ENCODE measurements around the gene OR10V1. TPM values are rescaled to one million over a fixed set of nuclear protein-coding genes. Genes with fewer than 3 reads are reported as not detected.

OR10V1 gene
- total RNA-seq, 6 donors from 2014 or later = not detected

DNA sequence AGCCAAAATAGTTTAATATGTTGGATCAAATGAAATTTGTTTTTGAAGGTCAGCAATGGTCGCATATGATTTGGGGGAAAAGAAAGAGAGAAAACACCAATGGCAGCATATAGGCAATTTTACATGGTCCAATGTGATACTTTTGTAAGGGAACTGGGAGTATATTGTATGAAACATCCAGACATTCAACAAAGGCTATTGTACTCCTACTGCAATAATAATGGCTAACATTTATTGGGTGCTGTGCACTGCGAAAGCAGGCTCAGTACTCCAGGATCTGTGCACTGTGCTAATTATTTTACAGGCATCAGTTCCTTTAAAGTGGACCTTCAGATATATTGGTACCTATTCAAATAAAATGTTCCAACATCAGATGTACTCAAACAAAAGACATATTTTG lies 5.9 kb upstream of the OR10V1 start:
- H3K4me1 ChIP-seq = no peaks in the 10 kb centered on the region
- no peak overlapping the region for H3K27ac ChIP-seq
- no peaks in the 10 kb centered on the region for H3K27me3 ChIP-seq
- H3K36me3 ChIP-seq = no peaks in the 10 kb centered on the region
- ATAC-seq (ENCODE audit: low FRiP score in 2 of 2) (no peak), DNase-seq (no peak)
- TF ChIP-seq, protein P1, sequence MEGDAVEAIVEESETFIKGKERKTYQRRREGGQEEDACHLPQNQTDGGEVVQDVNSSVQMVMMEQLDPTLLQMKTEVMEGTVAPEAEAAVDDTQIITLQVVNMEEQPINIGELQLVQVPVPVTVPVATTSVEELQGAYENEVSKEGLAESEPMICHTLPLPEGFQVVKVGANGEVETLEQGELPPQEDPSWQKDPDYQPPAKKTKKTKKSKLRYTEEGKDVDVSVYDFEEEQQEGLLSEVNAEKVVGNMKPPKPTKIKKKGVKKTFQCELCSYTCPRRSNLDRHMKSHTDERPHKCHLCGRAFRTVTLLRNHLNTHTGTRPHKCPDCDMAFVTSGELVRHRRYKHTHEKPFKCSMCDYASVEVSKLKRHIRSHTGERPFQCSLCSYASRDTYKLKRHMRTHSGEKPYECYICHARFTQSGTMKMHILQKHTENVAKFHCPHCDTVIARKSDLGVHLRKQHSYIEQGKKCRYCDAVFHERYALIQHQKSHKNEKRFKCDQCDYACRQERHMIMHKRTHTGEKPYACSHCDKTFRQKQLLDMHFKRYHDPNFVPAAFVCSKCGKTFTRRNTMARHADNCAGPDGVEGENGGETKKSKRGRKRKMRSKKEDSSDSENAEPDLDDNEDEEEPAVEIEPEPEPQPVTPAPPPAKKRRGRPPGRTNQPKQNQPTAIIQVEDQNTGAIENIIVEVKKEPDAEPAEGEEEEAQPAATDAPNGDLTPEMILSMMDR (IDR thresholded peaks at IDR 0.05) = no peak
- TF ChIP-seq POLR2AphosphoS5 (IDR thresholded peaks at IDR 0.05) (no peak), POLR2A (IDR thresholded peaks at IDR 0.05) (no peak), EP300 (IDR thresholded peaks at IDR 0.05) (no peak)
- H3K9me3 ChIP-seq = no peaks in the 10 kb centered on the region
- no peak overlapping the region for H3K4me3 ChIP-seq
- WGBS, 2 donors = 75 to 93% methylated on average over 2 of the region's 2 CpGs

DNA sequence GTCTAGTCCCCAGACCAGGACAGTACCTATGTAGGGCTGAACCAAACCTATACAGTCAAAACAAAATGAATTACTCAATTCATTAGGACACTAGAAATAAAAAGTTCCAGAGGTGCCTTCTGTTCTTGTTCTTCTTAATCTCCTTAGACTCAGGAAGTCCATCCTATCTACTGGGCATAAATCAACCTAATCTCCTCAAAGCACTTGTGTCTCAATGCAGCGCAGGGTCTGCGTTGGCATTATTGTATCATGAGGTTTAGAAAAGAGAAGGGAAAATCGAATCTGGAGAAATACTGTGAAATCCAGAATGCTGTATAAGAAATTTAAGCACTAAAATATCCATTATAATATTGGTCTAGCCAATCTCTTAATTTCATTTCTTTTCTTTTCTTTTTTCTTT lies 2.4 kb upstream of the OR10V1 start:
- TF ChIP-seq, protein P1 (IDR thresholded peaks at IDR 0.05) = no peak
- TF ChIP-seq EP300 (IDR thresholded peaks at IDR 0.05) (no peak), POLR2AphosphoS5 (IDR thresholded peaks at IDR 0.05) (no peak)
- H3K9me3 ChIP-seq = no peaks in the 10 kb centered on the region
- ATAC-seq (ENCODE audit: low FRiP score in 2 of 2) (no peak), DNase-seq (no peak)
- 63 to 65% methylated on average over 3 of the region's 3 CpGs for WGBS, 2 donors
- H3K36me3 ChIP-seq = no peaks in the 10 kb centered on the region
- H3K27ac ChIP-seq = no peak overlapping the region
- H3K4me1 ChIP-seq = no peaks in the 10 kb centered on the region
- no peaks in the 10 kb centered on the region for H3K27me3 ChIP-seq
- H3K4me3 ChIP-seq = no peak overlapping the region

DNA sequence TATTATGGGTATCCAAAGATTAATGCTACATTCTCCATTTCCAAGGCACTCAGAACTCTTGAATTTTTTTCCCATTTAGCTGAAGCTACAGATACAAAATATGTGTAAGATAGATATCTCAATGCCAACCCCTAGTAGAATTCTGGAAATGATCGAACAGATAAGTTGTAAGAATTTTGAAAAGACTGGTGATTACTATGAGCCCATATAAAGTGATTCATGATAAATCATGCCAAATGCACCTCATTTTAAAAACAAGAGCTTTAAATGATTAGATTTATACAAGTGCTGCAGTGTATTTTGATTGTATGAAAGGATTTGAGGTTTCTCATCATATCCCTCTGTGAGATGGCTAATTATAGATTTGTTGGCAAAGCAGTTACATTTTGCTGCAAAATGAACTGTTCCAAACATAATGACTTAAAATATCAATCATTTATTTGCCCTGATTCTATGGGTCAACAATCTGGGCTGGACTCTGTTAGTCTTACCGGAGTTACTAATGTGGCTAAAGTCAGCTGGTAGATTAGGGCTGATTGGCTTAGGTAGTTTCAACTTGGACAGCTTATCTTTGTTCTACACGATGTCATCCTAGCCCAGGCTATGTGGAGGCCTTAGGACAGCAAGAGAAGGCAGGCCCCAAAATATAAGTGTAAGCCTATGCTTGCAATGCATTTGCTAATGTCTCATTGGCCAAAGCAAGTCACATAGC lies 3.4 kb downstream of the OR10V1 start:
- TF ChIP-seq POLR2AphosphoS5 (IDR thresholded peaks at IDR 0.05) = no peak
- no peak for TF ChIP-seq POLR2A (IDR thresholded peaks at IDR 0.05)
- TF ChIP-seq, protein P1 (IDR thresholded peaks at IDR 0.05) = no peak
- no peak for TF ChIP-seq EP300 (IDR thresholded peaks at IDR 0.05)
- no peak for ATAC-seq (ENCODE audit: low FRiP score in 2 of 2)
- Histone ChIP-seq H3K36me3 (no peaks in the 10 kb centered on the region), H3K4me1 (no peaks in the 10 kb centered on the region), H3K4me3 (no peak overlapping the region), H3K27ac (no peak overlapping the region), H3K27me3 (no peaks in the 10 kb centered on the region), H3K9me3 (no peaks in the 10 kb centered on the region)
- no peak for DNase-seq
- WGBS, 2 donors = 70 to 74% methylated on average over 3 of the region's 3 CpGs

DNA sequence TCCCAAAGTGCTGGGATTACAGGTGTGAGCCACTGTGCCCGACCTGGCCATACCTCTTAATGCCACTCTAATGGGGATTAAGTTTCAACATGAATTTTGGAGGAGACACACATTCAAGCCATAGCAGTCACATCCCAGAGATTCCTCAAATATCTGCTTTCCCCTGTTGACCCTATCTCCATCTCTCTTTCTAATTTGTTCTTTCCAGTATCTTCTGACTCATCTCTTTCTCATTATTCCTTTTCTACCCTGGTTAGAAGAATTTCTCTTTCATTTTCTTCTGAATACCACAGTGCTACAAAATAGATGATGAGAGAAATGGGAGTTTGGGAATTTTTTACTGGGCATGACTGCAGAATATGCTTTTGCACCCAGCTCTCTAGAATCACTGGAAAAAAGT lies 5.1 kb downstream of the OR10V1 start:
- H3K36me3 ChIP-seq = no peaks in the 10 kb centered on the region
- no peaks in the 10 kb centered on the region for H3K4me1 ChIP-seq
- DNase-seq = no peak
- no peaks in the 10 kb centered on the region for H3K27me3 ChIP-seq
- no peaks in the 10 kb centered on the region for H3K9me3 ChIP-seq
- 36 to 57% methylated on average over 1 of the region's 1 CpG for WGBS, 2 donors
- ATAC-seq (ENCODE audit: low FRiP score in 2 of 2) = no peak
- no peak overlapping the region for H3K27ac ChIP-seq
- no peak overlapping the region for H3K4me3 ChIP-seq
- TF ChIP-seq, protein P1 (IDR thresholded peaks at IDR 0.05) = no peak
- TF ChIP-seq POLR2AphosphoS5 (IDR thresholded peaks at IDR 0.05) (no peak), EP300 (IDR thresholded peaks at IDR 0.05) (no peak), POLR2A (IDR thresholded peaks at IDR 0.05) (no peak)

DNA sequence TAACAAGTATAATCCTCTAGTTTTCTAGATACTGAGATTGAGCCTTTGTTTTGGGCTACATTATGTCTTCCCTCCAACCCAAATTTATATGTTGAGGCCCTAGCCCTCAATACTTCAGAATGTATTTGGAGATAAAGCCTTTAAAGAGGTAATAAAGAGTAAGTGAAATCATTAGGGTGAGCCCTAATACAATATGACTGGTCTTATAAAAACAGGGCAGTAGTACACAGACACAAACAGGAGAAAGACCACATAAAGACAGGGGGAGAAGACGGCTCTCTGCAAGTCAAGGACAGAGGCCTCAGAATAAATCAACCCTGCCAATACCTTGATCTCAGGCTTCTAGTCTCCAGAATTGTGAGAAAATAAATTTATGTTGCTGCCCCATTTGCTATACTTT lies 6.3 kb downstream of the OR10V1 start:
- DNase-seq = no peak
- Histone ChIP-seq H3K4me3 (no peak overlapping the region), H3K27me3 (no peaks in the 10 kb centered on the region), H3K27ac (no peak overlapping the region), H3K9me3 (no peaks in the 10 kb centered on the region), H3K4me1 (no peaks in the 10 kb centered on the region), H3K36me3 (no peaks in the 10 kb centered on the region)
- TF ChIP-seq EP300 (IDR thresholded peaks at IDR 0.05) (no peak), POLR2A (IDR thresholded peaks at IDR 0.05) (no peak), POLR2AphosphoS5 (IDR thresholded peaks at IDR 0.05) (no peak)
- TF ChIP-seq, protein P1 (IDR thresholded peaks at IDR 0.05) = no peak
- WGBS, 2 donors = 85 to 87% methylated on average over 1 of the region's 1 CpG
- ATAC-seq (ENCODE audit: low FRiP score in 2 of 2) = no peak
